GM18951 (cell line): ENCODE measurements around the gene SND1.

Source experiments
- POLR2A ChIP-seq: IDR thresholded peaks from 4 replicates; pipeline ENCODE4 v1.6.1; 2011; ENCODE audit warnings: mild to moderate bottlenecking; ENCODE audit not compliant: insufficient read length, insufficient read depth; ENCODE audit errors: extremely low read depth
- in situ Hi-C: fragments of 300-500 bp; cut with MboI; formaldehyde crosslinking; loops from one replicate; pipeline ENCODE4 v1.12.0; 2022; ENCODE audit warnings: low sequenced_read_pairs, mixed read lengths, inconsistent platforms; ENCODE audit not compliant: unreplicated experiment

The SND1 gene

GRCh38 chr7:127733986-127734385 is 82.0 kb downstream of the SND1 start:
- no peak for TF ChIP-seq POLR2A
- in situ Hi-C loops: no loop called here

GRCh38 chr7:127736511-127736910 is 84.5 kb downstream of the SND1 start:
- in situ Hi-C loops: no loop called here
- no peak for TF ChIP-seq POLR2A

GRCh38 chr7:127738859-127739258 is 86.9 kb downstream of the SND1 start:
- in situ Hi-C loops: no loop called here

GRCh38 chr7:127741764-127742375 is 89.9 kb downstream of the SND1 start:
- no peak for TF ChIP-seq POLR2A
- in situ Hi-C loops: no loop called here

More at GRCh38 chr7:127738859-127739258, 86.9 kb downstream of the SND1 start:
- TF ChIP-seq POLR2A: no peak

GRCh38 chr7:127745445-127745844 is 93.5 kb downstream of the SND1 start:
- in situ Hi-C loops: no loop called here
- no peak for TF ChIP-seq POLR2A

- in situ Hi-C loops: no loop called here
- no peak for TF ChIP-seq POLR2A
Observed at GRCh38 chr7:127751062-127751461, 99.1 kb downstream of the SND1 start.

- in situ Hi-C loops: no loop called here
- no peak for TF ChIP-seq POLR2A
Observed at GRCh38 chr7:127751490-127752448, 99.8 kb downstream of the SND1 start.

- TF ChIP-seq POLR2A: no peak
- in situ Hi-C loops: no loop called here
Observed at GRCh38 chr7:127752829-127753228, 100.8 kb downstream of the SND1 start.

- in situ Hi-C loops: no loop called here
- TF ChIP-seq POLR2A: no peak
Observed at GRCh38 chr7:127754457-127754856, 102.5 kb downstream of the SND1 start.

GRCh38 chr7:127755521-127755920 is 103.5 kb downstream of the SND1 start:
- in situ Hi-C loops: no loop called here
- no peak for TF ChIP-seq POLR2A

GRCh38 chr7:127755965-127756364 is 104.0 kb downstream of the SND1 start:
- in situ Hi-C loops: no loop called here
- TF ChIP-seq POLR2A: no peak

GRCh38 chr7:127758105-127758504 is 106.1 kb downstream of the SND1 start:
- no peak for TF ChIP-seq POLR2A
- in situ Hi-C loops: no loop called here

- no peak for TF ChIP-seq POLR2A
- in situ Hi-C loops: no loop called here
Observed at GRCh38 chr7:127758845-127759244, 106.9 kb downstream of the SND1 start.

GRCh38 chr7:127759945-127760421 is 108.0 kb downstream of the SND1 start:
- TF ChIP-seq POLR2A: no peak
- in situ Hi-C loops: no loop called here

- no peak for TF ChIP-seq POLR2A
- in situ Hi-C loops: no loop called here
Observed at GRCh38 chr7:127760436-127761031, 108.5 kb downstream of the SND1 start.
